Vagina (tissue), 2 donors: ENCODE data around the gene DCAF12.

Experiments
- POLR2AphosphoS5 ChIP-seq, 2 donors: sonication (generic); formaldehyde crosslinking; IDR thresholded peaks; one replicate each; pipeline ENCODE4 v1.9.0; 2017; ENCODE audit warnings: antibody characterized with exemption in 2 of 2, mild to moderate bottlenecking in 2 of 2, low read depth in 1 of 2; ENCODE audit not compliant: insufficient read depth in 1 of 2
- TF ChIP-seq, protein P1 (sequence below), 3 experiments: fragments of 450-650 bp in 2 of 3; fragments of 200-600 bp in 1 of 3; sonication (generic) in 1 of 3; IDR thresholded peaks; one replicate each; pipeline ENCODE4 v1.5.1; 2017 to 2019; ENCODE audit warnings: antibody characterized with exemption in 3 of 3, mild to moderate bottlenecking in 2 of 3, moderate library complexity in 2 of 3

DNA sequence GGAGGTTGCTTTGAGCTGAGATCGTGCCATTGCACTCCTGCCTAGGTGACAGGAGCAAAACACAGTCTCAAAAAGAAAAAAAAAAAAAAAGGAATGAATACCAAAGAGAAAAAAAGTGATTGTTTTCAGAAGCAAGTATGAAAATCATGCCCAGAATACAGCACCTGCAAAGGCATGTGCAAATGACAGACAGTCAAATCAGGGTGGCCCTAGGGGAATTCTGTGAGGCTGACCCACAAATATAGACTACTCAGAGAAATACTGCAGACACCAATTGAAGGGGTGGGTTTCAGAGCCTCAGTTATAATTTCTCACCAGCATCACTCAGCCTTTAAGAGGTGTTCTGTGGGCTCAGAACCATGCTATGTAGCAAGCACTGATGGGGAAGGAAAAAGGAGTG is 28.6 kb downstream of the DCAF12 start:
- TF ChIP-seq, protein P1, sequence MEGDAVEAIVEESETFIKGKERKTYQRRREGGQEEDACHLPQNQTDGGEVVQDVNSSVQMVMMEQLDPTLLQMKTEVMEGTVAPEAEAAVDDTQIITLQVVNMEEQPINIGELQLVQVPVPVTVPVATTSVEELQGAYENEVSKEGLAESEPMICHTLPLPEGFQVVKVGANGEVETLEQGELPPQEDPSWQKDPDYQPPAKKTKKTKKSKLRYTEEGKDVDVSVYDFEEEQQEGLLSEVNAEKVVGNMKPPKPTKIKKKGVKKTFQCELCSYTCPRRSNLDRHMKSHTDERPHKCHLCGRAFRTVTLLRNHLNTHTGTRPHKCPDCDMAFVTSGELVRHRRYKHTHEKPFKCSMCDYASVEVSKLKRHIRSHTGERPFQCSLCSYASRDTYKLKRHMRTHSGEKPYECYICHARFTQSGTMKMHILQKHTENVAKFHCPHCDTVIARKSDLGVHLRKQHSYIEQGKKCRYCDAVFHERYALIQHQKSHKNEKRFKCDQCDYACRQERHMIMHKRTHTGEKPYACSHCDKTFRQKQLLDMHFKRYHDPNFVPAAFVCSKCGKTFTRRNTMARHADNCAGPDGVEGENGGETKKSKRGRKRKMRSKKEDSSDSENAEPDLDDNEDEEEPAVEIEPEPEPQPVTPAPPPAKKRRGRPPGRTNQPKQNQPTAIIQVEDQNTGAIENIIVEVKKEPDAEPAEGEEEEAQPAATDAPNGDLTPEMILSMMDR (IDR thresholded peaks at IDR 0.05) = no peak
- no peak for TF ChIP-seq POLR2AphosphoS5 (IDR thresholded peaks at IDR 0.05; ENCODE audit: insufficient read depth in 1 of 2, low read depth in 1 of 2)
